GM12878 (cell line): ENCODE results near the gene RTP5. TPM values are rescaled to one million over a fixed set of nuclear protein-coding genes. Genes with fewer than 3 reads are reported as not detected.

Experiments
- ATAC-seq: fragments of 200-7000 bp; cut with Tn5 transposase; 3 replicates; pipeline ENCODE4 v1.9.1; 2020; ENCODE audit warnings: mild to moderate bottlenecking, moderate library complexity
- BruUV-seq: library from RNA; stranded (reverse); fragments of 400-500 nt; replicated peaks from 2 replicates; lab custom pipeline; 2021; lab: Mats Ljungman, UMichigan
- CTCF ChIA-PET: fragments of 300-600 bp; sonication (Branson Sonifier 250); formaldehyde crosslinking; extraction: SDS; loops from one replicate; lab custom pipeline; 2021; ENCODE audit warnings: inconsistent platforms; lab: Yijun Ruan, JAX
- POLR2A ChIA-PET: fragments of 350-600 bp; formaldehyde crosslinking; extraction: SDS; loops from one replicate; lab custom pipeline; 2021; ENCODE audit warnings: inconsistent platforms; lab: Charles Lee
- RAD21 ChIA-PET: fragments of 300-600 bp; sonication (Branson Sonifier 250); formaldehyde crosslinking; loops from one replicate; lab custom pipeline; 2023; ENCODE audit warnings: antibody characterized with exemption; ENCODE audit not compliant: unreplicated experiment; lab: Charles Lee
- SMC1A ChIA-PET: fragments of 300-600 bp; sonication (Branson Sonifier 250); formaldehyde crosslinking; loops from one replicate; lab custom pipeline; 2023; ENCODE audit not compliant: unreplicated experiment, uncharacterized antibody; lab: Charles Lee
- DNase-seq: peaks from one replicate; pipeline ENCODE4 v3.0.0-alpha.2; 2011; ENCODE audit warnings: low read depth, low spot score
- FAIRE-seq: peaks from 3 replicates; lab custom pipeline; 2011; peaks lifted over from hg19 to GRCh38; lab: Jason Lieb, UNC
- H2AFZ ChIP-seq: 2 replicates; pipeline ENCODE4 v1.6.0; 2011; ENCODE audit warnings: low read depth, low read length, control low read depth; ENCODE audit not compliant: control insufficient read depth
- H3K27ac ChIP-seq: 2 replicates; pipeline ENCODE4 v1.5.1; 2011; ENCODE audit warnings: control low read depth; ENCODE audit not compliant: control insufficient read depth, insufficient read depth
- H3K27me3 ChIP-seq, 2 experiments: replicated peaks in 1 of 2; 2 replicates each; pipeline versions ENCODE4 v1.6.0 to v1.6.1; 2011; ENCODE audit warnings: low read length in 1 of 2; ENCODE audit not compliant: control insufficient read depth in 2 of 2, insufficient read depth in 2 of 2
- H3K36me3 ChIP-seq, 2 experiments: 2 replicates each; pipeline ENCODE4 v1.5.1; 2011; ENCODE audit warnings: low read length in 1 of 2; ENCODE audit not compliant: control insufficient read depth in 2 of 2, insufficient read depth in 2 of 2
- H3K4me1 ChIP-seq: 2 replicates; pipeline ENCODE4 v1.6.1; 2011; ENCODE audit warnings: mild to moderate bottlenecking, low read length, moderate library complexity, mixed read lengths; ENCODE audit not compliant: control insufficient read depth, insufficient read depth
- H3K4me2 ChIP-seq: 2 replicates; pipeline ENCODE4 v1.6.0; 2011; ENCODE audit warnings: control low read depth; ENCODE audit not compliant: control insufficient read depth, insufficient read depth
- H3K4me3 ChIP-seq: fragments of 200-600 bp; sonication (generic); 2 replicates; pipeline ENCODE4 v1.5.1; 2016
- H3K79me2 ChIP-seq: 2 replicates; pipeline ENCODE4 v1.6.0; 2011; ENCODE audit warnings: low read length; ENCODE audit not compliant: control insufficient read depth, insufficient read depth
- H3K9ac ChIP-seq: 2 replicates; pipeline ENCODE4 v1.8.0; 2011; ENCODE audit warnings: low read length, control low read depth, mixed read lengths; ENCODE audit not compliant: control insufficient read depth, insufficient read depth
- H3K9me3 ChIP-seq: replicated peaks from 3 replicates; pipeline ENCODE4 v1.5.1; 2011; ENCODE audit warnings: mild to moderate bottlenecking, low read length; ENCODE audit not compliant: control insufficient read depth, insufficient read depth
- H4K20me1 ChIP-seq: 2 replicates; pipeline ENCODE4 v1.6.0; 2011; ENCODE audit not compliant: control insufficient read depth, insufficient read depth
- ASH2L ChIP-seq: fragments of 300-600, 200-600 bp; sonication (generic); IDR thresholded peaks from 2 replicates; pipeline ENCODE4 v1.6.1; 2017; ENCODE audit warnings: low read depth, mild to moderate bottlenecking, borderline replicate concordance
- BACH1 ChIP-seq: fragments of 450-650 bp; IDR thresholded peaks from 2 replicates; pipeline ENCODE4 v1.6.1; 2017; ENCODE audit warnings: mild to moderate bottlenecking, borderline replicate concordance
- BCL3 ChIP-seq: IDR thresholded peaks from 2 replicates; pipeline ENCODE4 v1.6.1; 2011; ENCODE audit warnings: borderline replicate concordance, low read depth, mild to moderate bottlenecking, moderate library complexity, low read length; ENCODE audit not compliant: insufficient read depth, poor library complexity, severe bottlenecking
- BMI1 ChIP-seq: fragments of 450-650 bp; IDR thresholded peaks from 2 replicates; pipeline ENCODE4 v1.6.1; 2016; ENCODE audit warnings: mild to moderate bottlenecking, moderate library complexity, borderline replicate concordance
- CBX3 ChIP-seq: fragments of 200-600 bp; sonication (generic); IDR thresholded peaks from 2 replicates; pipeline ENCODE4 v1.6.1; 2016; ENCODE audit warnings: low read depth, borderline replicate concordance
- CBX5 ChIP-seq: sonication (generic); IDR thresholded peaks from 2 replicates; pipeline ENCODE4 v1.6.1; 2016; ENCODE audit warnings: low read depth, moderate library complexity, mild to moderate bottlenecking, inconsistent platforms
- CTCF ChIP-seq, 3 experiments: IDR thresholded peaks in 2 of 3; conservative IDR thresholded peaks in 1 of 3; 2 replicates each; pipeline ENCODE4 v1.5.1; 2011; ENCODE audit warnings: low read depth in 3 of 3, low read length in 3 of 3, mild to moderate bottlenecking in 3 of 3, control low read depth in 2 of 3, moderate library complexity in 2 of 3, inconsistent platforms in 1 of 3, mixed read lengths in 1 of 3; ENCODE audit not compliant: control insufficient read depth in 2 of 3, insufficient read depth in 1 of 3; ENCODE audit errors: extremely low read depth in 1 of 3
- DPF2 ChIP-seq: fragments of 450-650 bp; IDR thresholded peaks from 2 replicates; pipeline ENCODE4 v1.6.1; 2017; ENCODE audit warnings: mild to moderate bottlenecking
- EGR1 ChIP-seq, 2 experiments: IDR thresholded peaks; 1 replicate in 1 of 2; 2 replicates in 1 of 2; pipeline ENCODE4 v1.6.1; 2011 to 2012; ENCODE audit warnings: low read depth in 2 of 2, low read length in 2 of 2, borderline replicate concordance in 1 of 2, mild to moderate bottlenecking in 1 of 2, moderate library complexity in 1 of 2
- FOXM1 ChIP-seq: IDR thresholded peaks from 2 replicates; pipeline ENCODE4 v1.6.1; 2012; ENCODE audit warnings: low read depth, mild to moderate bottlenecking, inconsistent platforms, low read length, moderate library complexity
- IKZF1 ChIP-seq: fragments of 450-650 bp; conservative IDR thresholded peaks from 2 replicates; pipeline ENCODE4 v1.6.1; 2017; ENCODE audit warnings: antibody characterized with exemption, mild to moderate bottlenecking
- MTA3 ChIP-seq: IDR thresholded peaks from 2 replicates; pipeline ENCODE4 v1.6.1; 2012; ENCODE audit warnings: low read length, inconsistent platforms, borderline replicate concordance
- MXI1 ChIP-seq: fragments of 150-350 bp; IDR thresholded peaks from 2 replicates; pipeline ENCODE4 v1.6.1; 2011; ENCODE audit warnings: low read depth, mild to moderate bottlenecking, inconsistent platforms, low read length, improper control_type of control experiment
- MYB ChIP-seq: fragments of 150-350 bp; IDR thresholded peaks from 2 replicates; pipeline ENCODE4 v1.6.1; 2014; ENCODE audit warnings: mild to moderate bottlenecking, low read depth, low read length, borderline replicate concordance
- RBBP5 ChIP-seq: fragments of 200-600 bp; sonication (generic); conservative IDR thresholded peaks from 2 replicates; pipeline ENCODE4 v1.6.1; 2016
- SMARCA5 ChIP-seq: fragments of 450-650 bp; IDR thresholded peaks from 2 replicates; pipeline ENCODE4 v1.6.1; 2017; ENCODE audit warnings: mild to moderate bottlenecking
- SMC3 ChIP-seq: IDR thresholded peaks from 2 replicates; pipeline ENCODE4 v1.6.1; 2011; ENCODE audit warnings: low read length, improper control_type of control experiment, borderline replicate concordance
- USF2 ChIP-seq: IDR thresholded peaks from 2 replicates; pipeline ENCODE4 v1.6.1; 2011; ENCODE audit warnings: low read depth, low read length, improper control_type of control experiment, borderline replicate concordance
- WGBS: methylation state at CpG from one replicate; pipeline ENCODE4 v1.1.6; 2016; ENCODE audit warnings: low lambda C conversion rate; ENCODE audit not compliant: insufficient replicate concordance, insufficient coverage; ENCODE audit errors: missing lambda C conversion rate; 5-methylcytosine and 5-hydroxymethylcytosine counted together
- in situ Hi-C: fragments of 300-500 bp; cut with MboI; formaldehyde crosslinking; loops from 9 replicates; pipeline ENCODE4 v1.14.3; 2018; ENCODE audit warnings: mixed read lengths
- intact Hi-C: fragments of 100-400 bp; cut with micrococcal nuclease; formaldehyde crosslinking; loops from one replicate; pipeline ENCODE4 v1.14.2; 2022; ENCODE audit not compliant: unreplicated experiment
- polyA plus RNA-seq, 11 experiments: library from polyadenylated mRNA; depleted of rRNA in 4 of 11; unstranded in 6 of 11; stranded (reverse) in 5 of 11; fragments of >200 nt; fragmentation: Nextera tagmentation in 4 of 11; fragmentation: Illumina TruSeq in 1 of 11; extraction: Ambion mirVana in 4 of 11; extraction: Trizol in 1 of 11; gene quantifications; 1 replicate in 1 of 11; 2 replicates in 10 of 11; pipeline versions ENCODE4 v1.2.1 to v1.2.3, GENCODE V29; 2011 to 2016; ENCODE audit warnings: inconsistent platforms in 2 of 11, missing spikeins in 2 of 11, low read depth in 1 of 11
- total RNA-seq, 4 experiments: library from RNA; depleted of rRNA in 3 of 4; stranded (reverse); fragments of >200 nt in 3 of 4; fragmentation: Illumina TruSeq in 1 of 4; extraction: Trizol in 1 of 4; gene quantifications; 2 replicates each; pipeline versions ENCODE4 v1.2.1 to v1.2.3, GENCODE V29; 2013 to 2021

Gene RTP5
- total and polyA plus RNA-seq, 10 of the 15 experiments (the other 5 are each of a cell fraction or from before 2014, with no cell fraction given) = 0.05 TPM; not detected in 9

GRCh38 chr2:241895427-241895711 lies 25.8 kb downstream of the RTP5 start:
- H3K4me3 ChIP-seq = no peak overlapping the region
- ChIA-PET RAD21 (no interaction called here), POLR2A (no interaction called here), SMC1A (no interaction called here), CTCF (no interaction called here)
- intact Hi-C loops = no loop called here
- FAIRE-seq (no peak), ATAC-seq (no peak), DNase-seq (no peak)
- TF ChIP-seq USF2 (no peak), CBX5 (no peak), CTCF (IDR thresholded peaks at IDR 0.05 in 2 of 3, conservative IDR thresholded peaks at IDR 0.05 in 1 of 3; ENCODE audit: control insufficient read depth in 2 of 3, extremely low read depth in 1 of 3, insufficient read depth in 1 of 3, low read depth in 3 of 3, low read length in 3 of 3) (no peak), BACH1 (no peak), MYB (no peak), ASH2L (no peak), CBX3 (no peak), BCL3 (no peak), MTA3 (no peak), MXI1 (no peak), SMC3 (no peak), IKZF1 (no peak), RBBP5 (no peak), EGR1 (IDR thresholded peaks at IDR 0.05; ENCODE audit: borderline replicate concordance in 1 of 2, low read depth in 2 of 2, low read length in 2 of 2) (no peak), BMI1 (no peak), SMARCA5 (no peak), DPF2 (no peak), FOXM1 (no peak)
- BruUV-seq = no TSS peak
- in situ Hi-C loops = no loop called here
- 93% methylated on average over 11 of the region's 11 CpGs for whole genome bisulfite sequencing
- no peak overlapping the region for H3K4me2 ChIP-seq
- no peaks in the 10 kb centered on the region for H3K27me3 ChIP-seq
- H3K79me2 ChIP-seq = no peaks in the 10 kb centered on the region
- H3K4me1 ChIP-seq = no peaks in the 10 kb centered on the region
- H2AFZ ChIP-seq = no peak overlapping the region
- no peaks in the 10 kb centered on the region for H3K36me3 ChIP-seq
- no peak overlapping the region for H3K9ac ChIP-seq
- H4K20me1 ChIP-seq = no peaks in the 10 kb centered on the region
- H3K27ac ChIP-seq = no peak overlapping the region
- no peaks in the 10 kb centered on the region; the same call in 2 of the 3 replicates for H3K9me3 ChIP-seq
